GM19043 (cell line): ENCODE results near the gene ZNF493.
A peak's percentile ranks its signal among the peaks of the same experiment; 100 is the strongest.

Source experiments
- ATAC-seq: cut with Tn5 transposase; IDR thresholded peaks from one replicate; pipeline ENCODE4 v1.9.1; 2021; ENCODE audit warnings: low read depth; ENCODE audit not compliant: unreplicated experiment

The ZNF493 gene

GRCh38 chr19:21460686-21461085 is 63.8 kb downstream of the ZNF493 start:
- no peak for ATAC-seq

- ATAC-seq = no peak
Measured at GRCh38 chr19:21462540-21462939, 65.6 kb downstream of the ZNF493 start.

GRCh38 chr19:21463449-21464105 is 66.6 kb downstream of the ZNF493 start:
- peak; percentile 90 for ATAC-seq

GRCh38 chr19:21466627-21467026 is 69.7 kb downstream of the ZNF493 start:
- ATAC-seq = no peak

- ATAC-seq = no peak
Measured at GRCh38 chr19:21468791-21469190, 71.9 kb downstream of the ZNF493 start.

- no peak for ATAC-seq
Measured at GRCh38 chr19:21472507-21472906, 75.6 kb downstream of the ZNF493 start.

- no peak for ATAC-seq
Measured at GRCh38 chr19:21474671-21475181, 77.8 kb downstream of the ZNF493 start.
